ENCODE data around the gene MATN3. TPM values are rescaled to one million over a fixed set of nuclear protein-coding genes. Genes with fewer than 3 reads are reported as not detected.

Gene MATN3
- total and polyA plus RNA-seq, 9 of the 15 experiments (the other 6 are each of a cell fraction or from before 2014, with no cell fraction given): not detected

GRCh38 chr2:19989667-19990415, 22.6 kb downstream of the MATN3 start, which contains the start of gene WDR35 (continued):
- TF ChIP-seq CEBPB (tag; IDR thresholded peaks at IDR 0.05) (no peak), SIN3B (IDR thresholded peaks at IDR 0.05; ENCODE audit: low read depth) (no peak), SMARCB1 (IDR thresholded peaks at IDR 0.05; ENCODE audit: insufficient read length, low read depth) (no peak), CHD7 (IDR thresholded peaks at IDR 0.05; ENCODE audit: low read depth, low read length) (no peak), SRSF7 (optimal IDR thresholded peaks at IDR 0.05; ENCODE audit: low read depth, low read length) (no peak), HMGN3 (IDR thresholded peaks at IDR 0.05; ENCODE audit: borderline replicate concordance, extremely low read depth, insufficient read length, low read depth, low read length) (no peak), LCOR (CRISPR knock-in tag; IDR thresholded peaks at IDR 0.05) (0 out of 2 replicates have a peak, but pooled peaks have one; percentile 14)
- TF ChIP-seq, protein P1, sequence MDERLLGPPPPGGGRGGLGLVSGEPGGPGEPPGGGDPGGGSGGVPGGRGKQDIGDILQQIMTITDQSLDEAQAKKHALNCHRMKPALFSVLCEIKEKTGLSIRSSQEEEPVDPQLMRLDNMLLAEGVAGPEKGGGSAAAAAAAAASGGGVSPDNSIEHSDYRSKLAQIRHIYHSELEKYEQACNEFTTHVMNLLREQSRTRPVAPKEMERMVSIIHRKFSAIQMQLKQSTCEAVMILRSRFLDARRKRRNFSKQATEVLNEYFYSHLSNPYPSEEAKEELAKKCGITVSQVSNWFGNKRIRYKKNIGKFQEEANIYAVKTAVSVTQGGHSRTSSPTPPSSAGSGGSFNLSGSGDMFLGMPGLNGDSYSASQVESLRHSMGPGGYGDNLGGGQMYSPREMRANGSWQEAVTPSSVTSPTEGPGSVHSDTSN (CRISPR knock-in tag; IDR thresholded peaks at IDR 0.05; ENCODE audit: low read depth): no peak
- TF ChIP-seq, protein P1 (tag; conservative IDR thresholded peaks at IDR 0.05; ENCODE audit: low read depth): no peak
- TF ChIP-seq, protein P2, sequence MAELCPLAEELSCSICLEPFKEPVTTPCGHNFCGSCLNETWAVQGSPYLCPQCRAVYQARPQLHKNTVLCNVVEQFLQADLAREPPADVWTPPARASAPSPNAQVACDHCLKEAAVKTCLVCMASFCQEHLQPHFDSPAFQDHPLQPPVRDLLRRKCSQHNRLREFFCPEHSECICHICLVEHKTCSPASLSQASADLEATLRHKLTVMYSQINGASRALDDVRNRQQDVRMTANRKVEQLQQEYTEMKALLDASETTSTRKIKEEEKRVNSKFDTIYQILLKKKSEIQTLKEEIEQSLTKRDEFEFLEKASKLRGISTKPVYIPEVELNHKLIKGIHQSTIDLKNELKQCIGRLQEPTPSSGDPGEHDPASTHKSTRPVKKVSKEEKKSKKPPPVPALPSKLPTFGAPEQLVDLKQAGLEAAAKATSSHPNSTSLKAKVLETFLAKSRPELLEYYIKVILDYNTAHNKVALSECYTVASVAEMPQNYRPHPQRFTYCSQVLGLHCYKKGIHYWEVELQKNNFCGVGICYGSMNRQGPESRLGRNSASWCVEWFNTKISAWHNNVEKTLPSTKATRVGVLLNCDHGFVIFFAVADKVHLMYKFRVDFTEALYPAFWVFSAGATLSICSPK (IDR thresholded peaks at IDR 0.05; ENCODE audit: borderline replicate concordance): no peak

Measured in K562 (cell line).